GM18861 (cell line): Measurements from ENCODE around the gene AMIGO1.

Source experiments
- ATAC-seq: cut with Tn5 transposase; IDR thresholded peaks from one replicate; pipeline ENCODE4 v1.9.1; 2021; ENCODE audit not compliant: unreplicated experiment

The AMIGO1 gene

DNA sequence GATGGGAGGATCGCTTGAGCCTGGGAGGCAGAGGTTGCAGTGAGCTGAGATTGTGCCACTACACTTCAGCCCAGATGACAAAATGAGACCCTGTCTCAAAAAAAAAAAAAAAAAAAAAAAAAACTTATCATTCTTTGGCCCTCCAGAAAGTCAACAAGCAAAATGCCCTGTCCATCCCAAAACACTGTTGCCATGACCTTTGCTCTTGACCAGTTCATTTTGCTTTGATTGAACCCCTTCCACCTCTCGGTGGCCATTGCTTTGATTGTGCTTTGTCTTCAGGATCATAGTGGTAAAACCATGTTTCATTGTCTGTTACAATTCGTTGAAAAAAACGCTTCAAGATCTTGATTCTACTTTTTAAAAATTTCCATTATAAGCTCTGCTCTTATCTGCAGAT, 51.7 kb downstream of the AMIGO1 start:
- no peak for ATAC-seq

DNA sequence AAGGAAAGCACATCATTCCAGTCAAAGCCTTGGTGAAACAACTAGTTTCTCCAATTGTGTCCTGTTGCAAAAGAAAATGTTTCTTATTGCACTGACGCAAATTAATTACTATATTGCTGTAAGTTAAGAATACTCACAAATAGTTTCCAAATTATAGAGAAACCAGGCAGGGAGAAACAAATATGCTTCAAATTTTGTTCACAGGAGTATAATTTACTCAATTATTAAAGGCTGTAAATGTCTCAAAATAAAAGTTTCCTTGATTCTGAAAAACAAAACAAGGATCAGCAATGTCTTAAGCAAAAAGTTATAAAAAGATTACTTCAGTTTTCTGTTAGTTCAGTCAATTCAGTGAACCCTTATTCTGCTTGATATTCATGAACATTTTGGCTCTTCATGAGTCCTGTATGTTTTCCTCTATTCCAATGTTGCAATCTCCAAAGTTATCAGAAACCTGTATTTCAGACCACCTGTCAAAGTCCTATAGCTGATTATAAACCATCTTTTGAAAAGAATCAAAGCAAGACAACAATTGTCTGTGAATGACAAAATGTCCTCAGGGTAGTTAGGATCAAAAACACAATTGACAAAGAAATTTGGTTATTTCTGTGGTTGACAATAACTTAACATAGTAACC, 54.9 kb downstream of the AMIGO1 start:
- ATAC-seq: no peak
